HepG2 (cell line): ENCODE measurements around the gene TMEM151A. TPM values are rescaled to one million over a fixed set of nuclear protein-coding genes. Genes with fewer than 3 reads are reported as not detected.
A peak's percentile ranks its signal among the peaks of the same experiment; 100 is the strongest.

Experiments
- AGO1 ChIP-seq: fragments of 200-400 bp; formaldehyde crosslinking; IDR thresholded peaks from 2 replicates; pipeline ENCODE4 v1.6.1; 2017; ENCODE audit warnings: mild to moderate bottlenecking, low read depth, low read length, moderate library complexity; ENCODE audit not compliant: poor library complexity, severe bottlenecking
- BHLHE40 ChIP-seq: IDR thresholded peaks from 2 replicates; pipeline ENCODE4 v1.6.1; 2011; ENCODE audit warnings: low read length, improper control_type of control experiment
- ESRRA ChIP-seq: sonication (generic); formaldehyde crosslinking; IDR thresholded peaks from 2 replicates; pipeline ENCODE4 v1.5.1; 2020; ENCODE audit warnings: mild to moderate bottlenecking, low read depth, missing genetic modification reagents
- GATAD1 ChIP-seq: IDR thresholded peaks from 2 replicates; pipeline ENCODE4 v1.6.1; 2016; ENCODE audit warnings: missing genetic modification reagents, missing compliant biosample characterization
- HNRNPH1 ChIP-seq: fragments of 200-400 bp; formaldehyde crosslinking; optimal IDR thresholded peaks from 2 replicates; pipeline ENCODE3; 2017; ENCODE audit warnings: mild to moderate bottlenecking, low read depth, low read length
- HOMEZ ChIP-seq: IDR thresholded peaks from 2 replicates; pipeline ENCODE4 v1.6.1; 2016; ENCODE audit warnings: low read depth
- KMT2B ChIP-seq: IDR thresholded peaks from 2 replicates; pipeline ENCODE4 v1.6.1; 2016; ENCODE audit warnings: missing genetic modification reagents, missing compliant biosample characterization
- MAX ChIP-seq: IDR thresholded peaks from 2 replicates; pipeline ENCODE4 v1.6.1; 2012; ENCODE audit warnings: inconsistent platforms
- MXD3 ChIP-seq: IDR thresholded peaks from 2 replicates; pipeline ENCODE4 v1.6.1; 2016; ENCODE audit warnings: mild to moderate bottlenecking, missing biosample characterization, missing genetic modification reagents
- MYNN ChIP-seq: sonication (generic); formaldehyde crosslinking; IDR thresholded peaks from 2 replicates; pipeline ENCODE4 v1.4.0; 2020; ENCODE audit warnings: mild to moderate bottlenecking, low read depth, missing genetic modification reagents
- POGK ChIP-seq: sonication (generic); formaldehyde crosslinking; conservative IDR thresholded peaks from 2 replicates; pipeline ENCODE4 v1.8.0; 2022; ENCODE audit warnings: mild to moderate bottlenecking, moderate library complexity, missing genetic modification reagents
- RBFOX2 ChIP-seq: fragments of 200-400 bp; formaldehyde crosslinking; IDR thresholded peaks from 2 replicates; pipeline ENCODE4 v1.6.1; 2017; ENCODE audit warnings: low read depth, mild to moderate bottlenecking, low read length
- RFX5 ChIP-seq: IDR thresholded peaks from 2 replicates; pipeline ENCODE4 v1.6.1; 2011; ENCODE audit warnings: low read depth, low read length, improper control_type of control experiment
- SP140L ChIP-seq: sonication (generic); formaldehyde crosslinking; IDR thresholded peaks from 2 replicates; pipeline ENCODE4 v1.4.0; 2020; ENCODE audit warnings: missing genetic modification reagents, borderline replicate concordance
- ZBTB42 ChIP-seq: sonication (generic); formaldehyde crosslinking; IDR thresholded peaks from 2 replicates; pipeline ENCODE4 v1.5.0; 2020; ENCODE audit warnings: mild to moderate bottlenecking, missing genetic modification reagents
- ZNF460 ChIP-seq: sonication (generic); formaldehyde crosslinking; IDR thresholded peaks from 2 replicates; pipeline ENCODE4 v1.5.1; 2020; ENCODE audit warnings: missing genetic modification reagents, mild to moderate bottlenecking, borderline replicate concordance
- ZNF687 ChIP-seq: sonication (generic); formaldehyde crosslinking; IDR thresholded peaks from 2 replicates; pipeline ENCODE4 v1.5.1; 2020; ENCODE audit warnings: mild to moderate bottlenecking, missing genetic modification reagents, moderate library complexity
- ZNF879 ChIP-seq: sonication (generic); formaldehyde crosslinking; IDR thresholded peaks from 2 replicates; pipeline ENCODE4 v1.8.1; 2023; ENCODE audit warnings: missing genetic modification reagents
- polyA plus RNA-seq, 8 experiments: library from polyadenylated mRNA; depleted of rRNA in 3 of 8; stranded (reverse) in 7 of 8; unstranded in 1 of 8; fragments of >200 nt; fragmentation: Illumina TruSeq in 4 of 8; extraction: Trizol in 4 of 8; gene quantifications; 2 replicates each; pipeline versions ENCODE4 v1.2.1 to v1.2.3, GENCODE V29; 2011 to 2016; ENCODE audit warnings: low read depth in 4 of 8, missing spikeins in 1 of 8, mixed read lengths in 1 of 8; ENCODE audit not compliant: insufficient read depth in 1 of 8
- total RNA-seq, 5 experiments: library from RNA; depleted of rRNA; stranded (reverse); fragments of >200 nt; fragmentation: Illumina TruSeq; extraction: Trizol; gene quantifications; 2 replicates each; pipeline ENCODE4 v1.2.3, GENCODE V29; 2016; ENCODE audit warnings: low read depth in 1 of 5

TMEM151A gene
- total and polyA plus RNA-seq, 2 of the 13 experiments (the other 11 are each of a cell fraction or from before 2014, with no cell fraction given): 0.18 to 0.33 TPM

GRCh38 chr11:66282468-66283455 lies 8.9 kb upstream of the TMEM151A start (continued):
- TF ChIP-seq MXD3 (CRISPR knock-in tag): peak; percentile 51; the same call in 1 of the 2 replicates
- TF ChIP-seq SP140L (CRISPR knock-in tag): no peak
- TF ChIP-seq HNRNPH1: peak; percentile 26
- 0 out of 2 replicates have a peak, but pooled peaks have one; percentile 30 for TF ChIP-seq KMT2B (CRISPR knock-in tag)
- peak; percentile 55; the same call in 1 of the 2 replicates for TF ChIP-seq ESRRA
- 0 out of 2 replicates have a peak, but pooled peaks have one; percentile 53 for TF ChIP-seq GATAD1
- no peak for TF ChIP-seq ZNF879
- TF ChIP-seq AGO1: peak; percentile 95
- 0 out of 2 replicates have a peak, but pooled peaks have one; percentile 13 for TF ChIP-seq HOMEZ (CRISPR knock-in tag)
- peak; percentile 99 for TF ChIP-seq MYNN (CRISPR knock-in tag)
- TF ChIP-seq ZBTB42: no peak
- TF ChIP-seq ZNF460 (CRISPR knock-in tag): no peak
- peak; percentile 50; the same call in 1 of the 2 replicates for TF ChIP-seq BHLHE40
- TF ChIP-seq POGK (CRISPR knock-in tag): peak; percentile 73; the same call in 1 of the 2 replicates
- TF ChIP-seq MAX: 0 out of 2 replicates have a peak, but pooled peaks have one; percentile 39
- peak; percentile 87 for TF ChIP-seq RBFOX2
- peak; percentile 89 for TF ChIP-seq RFX5
- peak; percentile 71 for TF ChIP-seq ZNF687 (CRISPR knock-in tag)
